NCI-H2196 (cell line): ENCODE results near the gene GADD45G.

ENCODE experiments used
- DNase-seq: peaks from one replicate; lab custom pipeline; 2025; ENCODE audit not compliant: unreplicated experiment; lab: John Stamatoyannopoulos, UW

The GADD45G gene

GRCh38 chr9:89608641-89609335 is 4.0 kb downstream of the GADD45G start:
- no peak for DNase-seq

GRCh38 chr9:89609426-89610006 is 4.7 kb downstream of the GADD45G start:
- DNase-seq, result no peak

GRCh38 chr9:89610391-89610925 is 5.6 kb downstream of the GADD45G start:
- no peak for DNase-seq

GRCh38 chr9:89611425-89611824 is 6.6 kb downstream of the GADD45G start:
- no peak for DNase-seq

- no peak for DNase-seq
These were observed 7.9 kb downstream of the GADD45G start for GRCh38 chr9:89612566-89613278.

GRCh38 chr9:89613912-89614892 is 9.4 kb downstream of the GADD45G start:
- DNase-seq, result no peak

GRCh38 chr9:89615661-89616060 is 10.8 kb downstream of the GADD45G start:
- DNase-seq, result no peak

GRCh38 chr9:89616411-89616810 is 11.6 kb downstream of the GADD45G start:
- DNase-seq, result no peak

GRCh38 chr9:89617978-89618377 is 13.2 kb downstream of the GADD45G start:
- DNase-seq, result peak; percentile 33

GRCh38 chr9:89619019-89619418 is 14.2 kb downstream of the GADD45G start:
- DNase-seq, result no peak

- DNase-seq, result no peak
These were observed 14.8 kb downstream of the GADD45G start for GRCh38 chr9:89619424-89620138.

GRCh38 chr9:89621031-89621430 is 16.2 kb downstream of the GADD45G start:
- no peak for DNase-seq

- no peak for DNase-seq
These were observed 16.9 kb downstream of the GADD45G start for GRCh38 chr9:89621676-89622075.

GRCh38 chr9:89622933-89623861 is 18.4 kb downstream of the GADD45G start:
- DNase-seq, result no peak

- DNase-seq, result no peak
These were observed 19.2 kb downstream of the GADD45G start for GRCh38 chr9:89623925-89624420.

- DNase-seq, result no peak
These were observed 21.2 kb downstream of the GADD45G start for GRCh38 chr9:89625721-89626687.

- no peak for DNase-seq
These were observed 22.0 kb downstream of the GADD45G start for GRCh38 chr9:89626741-89627265.

- no peak for DNase-seq
These were observed 23.8 kb downstream of the GADD45G start for GRCh38 chr9:89628601-89629000.
